BLaER1 (cell line): ENCODE measurements around the gene CCR3.

Source experiments
- H3K27ac ChIP-seq: shearing (Covaris generic); formaldehyde crosslinking; 2 replicates; pipeline ENCODE4 v1.8.1; 2022
- H3K27me3 ChIP-seq: shearing (Covaris generic); formaldehyde crosslinking; 2 replicates; pipeline ENCODE4 v1.8.1; 2022
- H3K36me3 ChIP-seq: shearing (Covaris generic); formaldehyde crosslinking; 2 replicates; pipeline ENCODE4 v1.8.1; 2022
- H3K4me1 ChIP-seq: shearing (Covaris generic); formaldehyde crosslinking; 2 replicates; pipeline ENCODE4 v1.8.1; 2022
- H3K4me2 ChIP-seq: shearing (Covaris generic); formaldehyde crosslinking; 2 replicates; pipeline ENCODE4 v1.8.1; 2022
- H3K4me3 ChIP-seq: shearing (Covaris generic); formaldehyde crosslinking; 2 replicates; pipeline ENCODE4 v1.8.1; 2022
- H3K9ac ChIP-seq: shearing (Covaris generic); formaldehyde crosslinking; 2 replicates; pipeline ENCODE4 v1.8.1; 2022
- H3K9me3 ChIP-seq: shearing (Covaris generic); formaldehyde crosslinking; 2 replicates; pipeline ENCODE4 v1.8.1; 2022
- H4K20me1 ChIP-seq: shearing (Covaris generic); formaldehyde crosslinking; 2 replicates; pipeline ENCODE4 v1.8.1; 2022
- Cebpa-rat ChIP-seq: shearing (Covaris generic); IDR thresholded peaks from 2 replicates; pipeline ENCODE4 v1.8.1; 2022

Gene CCR3

GRCh38 chr3:46293035-46293724 is 50.9 kb downstream of the CCR3 start:
- H3K4me3 ChIP-seq = no peak overlapping the region
- no peak for TF ChIP-seq Cebpa-rat
- no peak overlapping the region for H3K4me2 ChIP-seq
- no peak overlapping the region for H3K9ac ChIP-seq
- no peak overlapping the region for H3K27ac ChIP-seq
- H3K9me3 ChIP-seq = no peaks in the 10 kb centered on the region
- H3K36me3 ChIP-seq = no peaks in the 10 kb centered on the region
- H3K27me3 ChIP-seq = no peaks in the 10 kb centered on the region
- H4K20me1 ChIP-seq = no peaks in the 10 kb centered on the region
- H3K4me1 ChIP-seq = no peaks in the 10 kb centered on the region

DNA sequence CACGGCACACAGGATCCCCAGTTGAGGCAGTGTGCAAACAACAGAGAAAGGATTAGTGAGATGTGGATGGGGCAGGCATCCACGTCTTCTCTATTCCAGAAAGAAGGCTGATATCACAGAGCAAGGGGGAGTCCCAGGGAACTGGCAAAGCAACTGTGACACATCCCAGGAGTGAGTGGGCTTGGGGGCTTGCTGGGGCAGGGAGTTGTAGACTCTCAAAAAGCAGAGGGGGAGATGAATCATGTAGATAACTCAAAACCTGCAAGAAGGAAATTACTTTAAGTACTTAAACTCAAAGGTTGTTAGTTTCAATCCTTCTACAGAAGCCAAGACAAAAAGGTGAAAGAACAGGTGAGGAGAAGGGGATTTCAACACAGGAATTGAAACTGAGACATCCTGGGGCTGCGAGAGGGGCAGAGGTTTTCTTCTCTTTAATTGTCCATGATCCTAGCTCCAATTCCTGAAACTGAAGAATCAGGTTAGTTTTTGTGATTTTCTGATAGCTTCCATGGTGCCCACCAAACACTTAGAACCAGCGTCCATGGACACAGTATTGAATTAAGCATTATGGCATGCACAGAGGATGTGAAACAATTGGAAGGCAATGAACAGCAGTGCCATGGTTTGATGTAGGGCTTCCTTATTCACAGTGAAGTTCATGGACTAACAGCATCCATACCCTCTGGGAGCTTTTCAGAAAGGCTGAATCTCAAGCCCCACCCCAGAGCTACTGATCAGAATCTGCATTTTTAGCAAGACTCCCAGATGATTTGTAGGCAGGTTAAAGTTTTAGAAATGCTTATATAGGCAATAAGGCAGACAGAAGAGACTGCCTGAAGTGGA is 52.0 kb downstream of the CCR3 start:
- TF ChIP-seq Cebpa-rat = no peak
- H3K36me3 ChIP-seq = no peaks in the 10 kb centered on the region
- no peak overlapping the region for H3K9ac ChIP-seq
- no peak overlapping the region for H3K4me2 ChIP-seq
- H3K27ac ChIP-seq = no peak overlapping the region
- H4K20me1 ChIP-seq = no peaks in the 10 kb centered on the region
- no peak overlapping the region for H3K4me3 ChIP-seq
- no peaks in the 10 kb centered on the region for H3K9me3 ChIP-seq
- no peaks in the 10 kb centered on the region for H3K4me1 ChIP-seq
- no peaks in the 10 kb centered on the region for H3K27me3 ChIP-seq

GRCh38 chr3:46296826-46297225 is 54.6 kb downstream of the CCR3 start:
- Histone ChIP-seq H4K20me1 (no peaks in the 10 kb centered on the region), H3K36me3 (no peaks in the 10 kb centered on the region), H3K9ac (no peak overlapping the region), H3K27ac (no peak overlapping the region), H3K4me1 (no peaks in the 10 kb centered on the region), H3K27me3 (no peaks in the 10 kb centered on the region), H3K4me2 (no peak overlapping the region), H3K4me3 (no peak overlapping the region), H3K9me3 (no peaks in the 10 kb centered on the region)
- TF ChIP-seq Cebpa-rat = no peak

- Histone ChIP-seq H4K20me1 (no peaks in the 10 kb centered on the region), H3K9ac (no peak overlapping the region), H3K27ac (no peak overlapping the region), H3K4me1 (no peaks in the 10 kb centered on the region), H3K4me2 (no peak overlapping the region), H3K9me3 (no peaks in the 10 kb centered on the region), H3K4me3 (no peak overlapping the region), H3K27me3 (no peaks in the 10 kb centered on the region), H3K36me3 (no peaks in the 10 kb centered on the region)
- no peak for TF ChIP-seq Cebpa-rat
Observed at GRCh38 chr3:46297658-46298423, 55.6 kb downstream of the CCR3 start.

DNA sequence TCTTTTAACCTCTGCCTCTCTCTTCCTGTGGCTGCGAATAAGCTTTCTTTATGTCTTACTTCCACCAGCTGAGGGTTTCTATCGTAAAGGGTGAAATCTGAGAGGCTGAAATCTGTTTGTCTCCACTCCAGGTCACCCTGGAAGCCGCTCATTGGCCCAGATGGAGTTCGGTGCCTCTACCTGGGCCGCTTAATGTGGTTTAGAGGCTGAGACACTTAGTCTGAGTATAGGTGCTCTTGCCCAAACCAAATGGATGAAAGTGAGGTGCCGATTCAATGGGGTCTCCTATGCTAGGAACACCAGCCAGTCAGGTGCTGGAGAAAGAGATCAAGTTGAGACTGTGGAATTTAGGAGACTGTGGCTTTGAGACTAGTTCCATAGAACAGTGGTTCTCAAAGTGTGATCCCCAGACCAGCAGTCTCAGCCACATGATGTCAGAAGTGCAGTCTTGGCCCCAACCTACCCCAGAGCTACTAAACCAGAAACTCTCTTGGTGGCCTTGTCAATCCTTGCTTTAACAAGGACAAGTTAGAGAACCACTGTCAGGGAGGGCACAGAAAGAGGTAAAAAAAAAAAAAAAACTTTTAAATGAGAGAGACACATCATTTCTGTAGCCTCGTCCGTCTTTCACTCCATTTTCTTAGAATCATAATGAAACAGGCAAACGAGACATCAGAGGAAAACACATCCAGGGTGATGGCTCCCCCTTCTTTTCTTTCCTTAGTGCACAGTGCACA is 56.8 kb downstream of the CCR3 start:
- no peaks in the 10 kb centered on the region for H4K20me1 ChIP-seq
- no peak overlapping the region for H3K27ac ChIP-seq
- H3K4me1 ChIP-seq = no peaks in the 10 kb centered on the region
- H3K4me2 ChIP-seq = no peak overlapping the region
- no peak overlapping the region for H3K4me3 ChIP-seq
- no peaks in the 10 kb centered on the region for H3K27me3 ChIP-seq
- H3K9me3 ChIP-seq = no peaks in the 10 kb centered on the region
- no peak overlapping the region for H3K9ac ChIP-seq
- no peak for TF ChIP-seq Cebpa-rat
- H3K36me3 ChIP-seq = no peaks in the 10 kb centered on the region

GRCh38 chr3:46299608-46300460 is 57.6 kb downstream of the CCR3 start:
- Histone ChIP-seq H4K20me1 (no peaks in the 10 kb centered on the region), H3K4me2 (no peak overlapping the region), H3K27ac (no peak overlapping the region), H3K4me3 (no peak overlapping the region), H3K36me3 (no peaks in the 10 kb centered on the region), H3K4me1 (no peaks in the 10 kb centered on the region), H3K27me3 (no peaks in the 10 kb centered on the region), H3K9ac (no peak overlapping the region), H3K9me3 (no peaks in the 10 kb centered on the region)
- TF ChIP-seq Cebpa-rat = no peak

DNA sequence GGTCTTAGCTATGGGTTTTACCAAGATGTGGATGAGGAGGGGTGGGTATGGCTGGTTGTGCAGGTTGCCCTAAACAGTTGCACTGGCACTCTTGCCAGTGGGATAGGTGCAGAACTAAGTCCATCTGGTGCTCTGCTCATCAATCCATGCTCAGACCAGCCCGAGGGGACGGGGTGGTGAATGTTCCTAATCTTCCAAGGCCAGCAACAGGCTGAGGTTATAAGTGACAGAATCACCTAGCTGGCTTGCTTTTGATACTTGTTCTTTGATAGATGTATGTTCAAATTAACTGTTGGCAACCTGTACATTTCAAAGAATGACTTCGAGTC is 58.2 kb downstream of the CCR3 start:
- H3K9me3 ChIP-seq = no peaks in the 10 kb centered on the region
- no peak overlapping the region for H3K9ac ChIP-seq
- H3K4me3 ChIP-seq = no peak overlapping the region
- no peak overlapping the region for H3K27ac ChIP-seq
- no peaks in the 10 kb centered on the region for H4K20me1 ChIP-seq
- no peaks in the 10 kb centered on the region for H3K36me3 ChIP-seq
- no peaks in the 10 kb centered on the region for H3K4me1 ChIP-seq
- no peaks in the 10 kb centered on the region for H3K27me3 ChIP-seq
- TF ChIP-seq Cebpa-rat = no peak
- no peak overlapping the region for H3K4me2 ChIP-seq

- H3K36me3 ChIP-seq = no peaks in the 10 kb centered on the region
Observed at GRCh38 chr3:46301122-46301835, 59.0 kb downstream of the CCR3 start.

More at GRCh38 chr3:46301122-46301835, 59.0 kb downstream of the CCR3 start:
- Histone ChIP-seq H3K4me3 (no peak overlapping the region), H3K27ac (no peak overlapping the region), H3K9ac (no peak overlapping the region), H4K20me1 (no peaks in the 10 kb centered on the region), H3K4me1 (no peaks in the 10 kb centered on the region), H3K4me2 (no peak overlapping the region), H3K9me3 (no peaks in the 10 kb centered on the region), H3K27me3 (no peaks in the 10 kb centered on the region)
- TF ChIP-seq Cebpa-rat = no peak
